MM.1S (cell line): ENCODE data around the gene OGFR.

Experiments used
- CTCF ChIP-seq: fragments of 300-600 bp; sonication (generic); IDR thresholded peaks from 2 replicates; pipeline ENCODE4 v1.5.1; 2016; ENCODE audit warnings: antibody characterized with exemption, low read length, mixed read lengths
- EZH2 ChIP-seq: fragments of 300-600 bp; sonication (generic); optimal IDR thresholded peaks from 2 replicates; pipeline ENCODE3; 2017; ENCODE audit warnings: low read depth, mild to moderate bottlenecking, antibody characterized with exemption, low read length, mixed read lengths
- EZH2phosphoT487 ChIP-seq: fragments of 300-600 bp; sonication (generic); IDR thresholded peaks from 2 replicates; pipeline ENCODE4 v1.6.1; 2018; ENCODE audit warnings: antibody characterized with exemption, low read length

- no peak for TF ChIP-seq CTCF
- TF ChIP-seq EZH2phosphoT487, result no peak
- no peak for TF ChIP-seq EZH2
Observed at GRCh38 chr20:62852196-62852595, 47.6 kb downstream of the OGFR start.
